Heart left ventricle (tissue), 16 donors: ENCODE data around the gene RTF1. TPM values are rescaled to one million over a fixed set of nuclear protein-coding genes. Genes with fewer than 3 reads are reported as not detected.

Experiments
- ATAC-seq, 4 donors: fragments of 200-7000 bp; cut with Tn5 transposase; one replicate each; pipeline ENCODE4 v1.9.1; 2020 to 2022; ENCODE audit warnings: moderate library complexity in 4 of 4, mild to moderate bottlenecking in 3 of 4, moderate number of reproducible peaks in 1 of 4
- DNase-seq, 5 donors: peaks; one replicate each; pipeline ENCODE4 v3.0.0-alpha.2; 2020
- H3K27ac ChIP-seq, 12 donors: fragments of 200-600 bp; sonication (generic) in 4 of 12; one replicate each; pipeline versions ENCODE4 v1.5.0 to v1.8.0; 2016 to 2022; ENCODE audit warnings: mild to moderate bottlenecking in 2 of 12
- H3K27me3 ChIP-seq, 9 donors: fragments of 200-600 bp; sonication (generic) in 2 of 9; one replicate each; pipeline versions ENCODE4 v1.5.1 to v1.8.0; 2016 to 2022; ENCODE audit warnings: mild to moderate bottlenecking in 3 of 9
- H3K36me3 ChIP-seq, 9 donors: fragments of 200-600 bp; sonication (generic) in 2 of 9; one replicate each; pipeline versions ENCODE4 v1.5.0 to v1.8.0; 2018 to 2022; ENCODE audit warnings: mild to moderate bottlenecking in 2 of 9
- H3K4me1 ChIP-seq, 12 donors: fragments of 200-600 bp; sonication (generic) in 4 of 12; one replicate each; pipeline versions ENCODE4 v1.5.0 to v1.8.0; 2016 to 2022; ENCODE audit warnings: mild to moderate bottlenecking in 3 of 12
- H3K4me3 ChIP-seq, 12 donors: fragments of 200-600 bp; sonication (generic) in 4 of 12; one replicate each; pipeline versions ENCODE4 v1.5.0 to v1.8.0; 2017 to 2022; ENCODE audit warnings: mild to moderate bottlenecking in 9 of 12, moderate library complexity in 4 of 12
- H3K9me3 ChIP-seq, 12 donors: fragments of 200-600 bp; sonication (generic) in 4 of 12; one replicate each; pipeline versions ENCODE4 v1.5.0 to v1.8.0; 2016 to 2022; ENCODE audit warnings: mild to moderate bottlenecking in 1 of 12
- CTCF ChIP-seq, 12 donors: fragments of 200-600 bp; sonication (generic) in 4 of 12; IDR thresholded peaks; one replicate each; pipeline versions ENCODE4 v1.5.0 to v1.8.0; 2018 to 2022; ENCODE audit warnings: antibody characterized with exemption in 12 of 12, mild to moderate bottlenecking in 5 of 12
- POLR2A ChIP-seq, 2 donors: fragments of 450-650 bp; IDR thresholded peaks; one replicate each; pipeline ENCODE4 v1.6.1; 2017; ENCODE audit warnings: antibody characterized with exemption in 2 of 2, mild to moderate bottlenecking in 2 of 2, moderate library complexity in 2 of 2
- WGBS, 4 donors: extraction: QIAGEN DNeasy Blood & Tissue Kit in 2 of 4; methylation state at CpG; one replicate each; pipeline versions ENCODE4 v1.1.5 to v1.1.7; 2013 to 2018; 5-methylcytosine and 5-hydroxymethylcytosine counted together
- intact Hi-C, 10 donors: fragments of 100-400 bp; cut with DNase I; formaldehyde crosslinking; loops; one replicate each; pipeline versions ENCODE4 v1.11.1 to v1.14.2; 2022
- polyA plus RNA-seq, 2 donors: library from polyadenylated mRNA; stranded (reverse); fragments of 200-250 nt; gene quantifications; one replicate each; pipeline ENCODE4 v1.2.3, GENCODE V29; 2013
- total RNA-seq, 9 donors: library from RNA; depleted of rRNA in 2 of 9; stranded (reverse); fragments of >200 nt in 2 of 9; fragmentation: NEBNext Ultra II Directional in 3 of 9; extraction: Animal tissue kit (Norgen Biotek cat#: 25700) in 3 of 9; gene quantifications; one replicate each; pipeline versions ENCODE4 v1.1.0 to v1.2.4, GENCODE V29; 2016 to 2023
- donor health status: ischemic (EF 13 %, LVEDD 7.1; RV severe dilation, severe dysfunction).
- donor health status: healthy with polysubstance abuse.
- donor health status: DM: no; HTN: yes; CAD: no.
- donor health status: DM: no; HTN: no; CAD: no.
- donor health status: ischemic (EF 25% LVEDD 6.9; RV normal size, moderate dysfunction).
- donor health status: ischemic (EF 25% LVEDD 5.7; RV mildly dilated, moderate dysfunction).
- donor health status: healthy.
- donor health status: DM: yes; HTN: yes; CAD: no.
- donor health status: ischemic (EF 35%, LVEDD 5.7; RV mildly dilated, moderate dysfunction).
- donor health status: nonischemic (EF 11% LVEDD 7.7; RV severe dilation, severe dysfunction).
- donor health status: DM: yes; HTN: yes; CAD: no.
- donor health status: PGD.
- donor health status: ischemic (EF 29% LVEDD 5.4; RV normal size, mild dysfunction).
- donor health status: nonischemic (EF 23%, LVEDD 6.1; RV moderate dilation, normal function).

RTF1 gene
- total and polyA plus RNA-seq, 11 donors = 16.5 to 33.3 (median 26.6) TPM

- no peaks in the 10 kb centered on the region for H3K9me3 ChIP-seq
- no peaks in the 10 kb centered on the region for H3K36me3 ChIP-seq
- peak overlapping the region; percentile 20 to 80 (median 64) for H3K4me3 ChIP-seq
- intact Hi-C loops = no loop called here
- no peak overlapping the region for H3K27ac ChIP-seq
- WGBS, 4 donors = 0 to 1% (median 0%) methylated on average over 12 to 41 of the region's 41 CpGs
- ATAC-seq (no peak), DNase-seq (no peak)
- TF ChIP-seq CTCF (IDR thresholded peaks at IDR 0.05) (no peak), POLR2A (IDR thresholded peaks at IDR 0.05) (no peak)
- peaks cover 0 to 62% (median 16%) of the 10 kb centered on the region in 9 donors for H3K27me3 ChIP-seq
- peaks cover 7 to 40% (median 30%) of the 10 kb centered on the region in 12 donors for H3K4me1 ChIP-seq
These were observed 77.0 kb downstream of the RTF1 start for GRCh38 chr15:41493902-41494189.

- H3K27me3 ChIP-seq = peaks cover 0 to 66% (median 21%) of the 10 kb centered on the region in 9 donors
- H3K36me3 ChIP-seq = no peaks in the 10 kb centered on the region
- 2 to 8% (median 3%) methylated on average over 35 to 77 of the region's 77 CpGs for WGBS, 4 donors
- no peak overlapping the region for H3K27ac ChIP-seq
- peak in 1 of 4 donors; percentile 5 for ATAC-seq
- no peaks in the 10 kb centered on the region for H3K9me3 ChIP-seq
- peak overlapping the region; percentile 20 to 80 (median 64) for H3K4me3 ChIP-seq
- no peak for TF ChIP-seq POLR2A (IDR thresholded peaks at IDR 0.05)
- peak in 1 of 12 donors; percentile 3 for TF ChIP-seq CTCF (IDR thresholded peaks at IDR 0.05)
- intact Hi-C loops = no loop called here
- peak in 1 of 5 donors; percentile 61 for DNase-seq
- H3K4me1 ChIP-seq = peaks cover 7 to 40% (median 30%) of the 10 kb centered on the region in 12 donors
These were observed 77.5 kb downstream of the RTF1 start for GRCh38 chr15:41494190-41494921.

DNA sequence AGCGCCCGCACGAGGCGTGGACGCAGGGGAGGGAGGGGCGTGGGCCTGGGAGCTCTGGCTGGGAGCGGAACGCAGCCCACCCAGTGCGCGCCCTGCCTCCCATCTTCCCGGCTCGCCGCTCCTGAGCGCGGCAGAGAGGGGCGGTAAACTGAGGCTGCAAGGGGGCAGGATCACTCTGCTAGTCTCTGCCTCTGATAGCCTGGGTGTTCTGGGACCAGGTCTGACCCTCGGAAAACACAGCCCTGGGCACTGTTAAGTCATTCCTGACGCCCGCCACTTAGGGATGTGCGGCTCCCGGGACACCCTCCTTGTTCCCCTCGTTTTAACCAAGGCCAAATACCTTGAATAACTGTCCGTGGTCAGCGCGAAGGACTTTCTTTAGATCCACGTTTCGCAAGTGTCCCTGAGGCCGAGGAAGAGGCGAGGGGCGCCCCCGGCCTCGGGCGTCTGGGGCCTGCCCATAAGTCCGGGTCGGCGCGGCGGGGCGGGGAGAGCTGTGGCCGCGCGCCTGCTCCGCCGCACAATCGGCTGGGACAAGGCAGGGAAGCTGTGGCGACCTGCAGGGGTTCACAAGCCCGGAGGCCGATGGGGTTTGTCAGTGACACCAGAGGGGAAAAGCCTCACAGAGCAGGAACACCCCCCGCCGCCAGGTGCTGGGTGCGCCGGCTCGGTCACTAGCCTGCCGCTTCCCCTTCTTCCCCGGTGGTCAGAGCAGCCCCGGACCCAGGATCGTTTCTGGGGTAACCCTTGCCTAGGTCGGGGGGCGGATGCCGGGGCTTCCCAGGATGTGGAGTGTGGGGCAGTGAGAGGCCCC, 78.2 kb downstream of the RTF1 start:
- no peak overlapping the region for H3K27ac ChIP-seq
- peak in 1 of 5 donors; percentile 66 for DNase-seq
- peak overlapping the region in 11 of 12 donors; percentile 20 to 80 (median 65) for H3K4me3 ChIP-seq
- H3K27me3 ChIP-seq = peaks cover 0 to 73% (median 29%) of the 10 kb centered on the region in 9 donors
- intact Hi-C loops = no loop called here
- no peaks in the 10 kb centered on the region for H3K9me3 ChIP-seq
- H3K36me3 ChIP-seq = no peaks in the 10 kb centered on the region
- no peak for ATAC-seq
- peaks cover 7 to 40% (median 30%) of the 10 kb centered on the region in 12 donors for H3K4me1 ChIP-seq
- TF ChIP-seq CTCF (IDR thresholded peaks at IDR 0.05) (no peak), POLR2A (IDR thresholded peaks at IDR 0.05) (no peak)
- WGBS, 4 donors = 9 to 14% (median 12%) methylated on average over 20 to 60 of the region's 60 CpGs
